HepG2 (cell line): ENCODE data around the gene ATP10D. TPM values are rescaled to one million over a fixed set of nuclear protein-coding genes. Genes with fewer than 3 reads are reported as not detected.

Source experiments
- BRCA1 ChIP-seq: sonication (generic); formaldehyde crosslinking; IDR thresholded peaks from 2 replicates; pipeline ENCODE4 v1.4.0; 2020; ENCODE audit warnings: missing genetic modification reagents
- GABPA ChIP-seq, 2 experiments: IDR thresholded peaks; 2 replicates each; pipeline ENCODE4 v1.6.1; 2011 to 2016; ENCODE audit warnings: low read depth in 2 of 2, low read length in 1 of 2, missing biosample characterization in 1 of 2, missing genetic modification characterization in 1 of 2
- HMG20A ChIP-seq: IDR thresholded peaks from 2 replicates; pipeline ENCODE4 v1.6.1; 2016; ENCODE audit warnings: borderline replicate concordance
- JUNB ChIP-seq: sonication (generic); formaldehyde crosslinking; IDR thresholded peaks from 2 replicates; pipeline ENCODE4 v1.8.0; 2022; ENCODE audit warnings: missing genetic modification reagents, mild to moderate bottlenecking, borderline replicate concordance
- KLF15 ChIP-seq: sonication (generic); formaldehyde crosslinking; IDR thresholded peaks from 2 replicates; pipeline ENCODE4 v1.8.1; 2023; ENCODE audit warnings: borderline replicate concordance, mild to moderate bottlenecking, inconsistent platforms, missing genetic modification reagents, mixed read lengths
- KMT2A ChIP-seq: sonication (generic); formaldehyde crosslinking; IDR thresholded peaks from 2 replicates; pipeline ENCODE4 v1.4.0; 2020; ENCODE audit warnings: missing genetic modification reagents
- MAFF ChIP-seq: IDR thresholded peaks from 2 replicates; pipeline ENCODE4 v1.6.1; 2011; ENCODE audit warnings: low read depth, low read length, improper control_type of control experiment
- MBNL3 ChIP-seq: fragments of 250-450 bp; sonication (Bioruptor Pico); conservative IDR thresholded peaks from 2 replicates; pipeline ENCODE4 v1.8.0; 2022; ENCODE audit warnings: mild to moderate bottlenecking, inconsistent platforms
- MLLT10 ChIP-seq: sonication (generic); formaldehyde crosslinking; IDR thresholded peaks from 2 replicates; pipeline ENCODE4 v1.4.0; 2020; ENCODE audit warnings: missing genetic modification reagents
- NR2F2 ChIP-seq: IDR thresholded peaks from 2 replicates; pipeline ENCODE4 v1.6.1; 2012; ENCODE audit warnings: low read depth, inconsistent platforms, borderline replicate concordance
- PHB2 ChIP-seq: fragments of 450-650 bp; IDR thresholded peaks from 2 replicates; pipeline ENCODE4 v1.6.1; 2018; ENCODE audit not compliant: partially characterized antibody
- PHF8 ChIP-seq: sonication (generic); formaldehyde crosslinking; IDR thresholded peaks from 2 replicates; pipeline ENCODE4 v1.5.0; 2020; ENCODE audit warnings: missing genetic modification reagents
- POLR2AphosphoS2 ChIP-seq: IDR thresholded peaks from 2 replicates; pipeline ENCODE4 v1.6.1; 2011; ENCODE audit warnings: low read depth, low read length, improper control_type of control experiment
- SAFB2 ChIP-seq: sonication (generic); formaldehyde crosslinking; IDR thresholded peaks from 2 replicates; pipeline ENCODE4 v1.5.1; 2020; ENCODE audit warnings: missing genetic modification reagents, low read depth, mild to moderate bottlenecking, borderline replicate concordance
- SAP130 ChIP-seq: IDR thresholded peaks from 2 replicates; pipeline ENCODE4 v1.6.1; 2016; ENCODE audit warnings: low read depth
- SRY ChIP-seq: sonication (generic); formaldehyde crosslinking; IDR thresholded peaks from 2 replicates; pipeline ENCODE4 v1.8.0; 2022; ENCODE audit warnings: mild to moderate bottlenecking, missing genetic modification reagents
- TFDP1 ChIP-seq: IDR thresholded peaks from 2 replicates; pipeline ENCODE4 v1.6.1; 2016; ENCODE audit warnings: missing compliant biosample characterization, missing genetic modification reagents, borderline replicate concordance
- TOE1 ChIP-seq: sonication (generic); formaldehyde crosslinking; IDR thresholded peaks from 2 replicates; pipeline ENCODE4 v1.4.0; 2020; ENCODE audit warnings: mild to moderate bottlenecking, missing genetic modification reagents
- TP53 ChIP-seq: sonication (generic); formaldehyde crosslinking; conservative IDR thresholded peaks from 2 replicates; pipeline ENCODE4 v1.4.0; 2020; ENCODE audit warnings: missing genetic modification reagents
- ZBTB37 ChIP-seq: sonication (generic); formaldehyde crosslinking; IDR thresholded peaks from 2 replicates; pipeline ENCODE4 v1.4.0; 2020; ENCODE audit warnings: mild to moderate bottlenecking, missing genetic modification reagents
- ZBTB7A ChIP-seq: sonication (generic); formaldehyde crosslinking; IDR thresholded peaks from 2 replicates; pipeline ENCODE4 v1.8.0; 2022; ENCODE audit warnings: mild to moderate bottlenecking, missing genetic modification reagents
- ZNF292 ChIP-seq: sonication (generic); formaldehyde crosslinking; IDR thresholded peaks from 2 replicates; pipeline ENCODE4 v1.8.1; 2022; ENCODE audit warnings: mild to moderate bottlenecking, low read depth, missing genetic modification reagents, borderline replicate concordance
- ZNF326 ChIP-seq: sonication (generic); formaldehyde crosslinking; IDR thresholded peaks from 2 replicates; pipeline ENCODE4 v1.4.0; 2020; ENCODE audit warnings: missing genetic modification reagents, borderline replicate concordance
- ZNF33A ChIP-seq: sonication (generic); formaldehyde crosslinking; IDR thresholded peaks from 2 replicates; pipeline ENCODE4 v1.5.1; 2020; ENCODE audit warnings: missing genetic modification reagents, mild to moderate bottlenecking, moderate library complexity, borderline replicate concordance
- ZNF724P ChIP-seq: sonication (generic); formaldehyde crosslinking; IDR thresholded peaks from 2 replicates; pipeline ENCODE4 v1.8.0; 2022; ENCODE audit warnings: missing genetic modification reagents, borderline replicate concordance
- ZNF75D ChIP-seq: sonication (generic); formaldehyde crosslinking; IDR thresholded peaks from 2 replicates; pipeline ENCODE4 v1.8.1; 2023; ENCODE audit warnings: missing genetic modification reagents, mild to moderate bottlenecking, borderline replicate concordance
- ZNF784 ChIP-seq: sonication (generic); formaldehyde crosslinking; IDR thresholded peaks from 2 replicates; pipeline ENCODE4 v1.5.1; 2020; ENCODE audit warnings: missing genetic modification reagents, mild to moderate bottlenecking, borderline replicate concordance
- ZNF878 ChIP-seq: sonication (generic); formaldehyde crosslinking; IDR thresholded peaks from 2 replicates; pipeline ENCODE4 v1.8.1; 2023; ENCODE audit warnings: mild to moderate bottlenecking, missing genetic modification reagents, moderate library complexity
- polyA plus RNA-seq, 8 experiments: library from polyadenylated mRNA; depleted of rRNA in 3 of 8; stranded (reverse) in 7 of 8; unstranded in 1 of 8; fragments of >200 nt; fragmentation: Illumina TruSeq in 4 of 8; extraction: Trizol in 4 of 8; gene quantifications; 2 replicates each; pipeline versions ENCODE4 v1.2.1 to v1.2.3, GENCODE V29; 2011 to 2016; ENCODE audit warnings: low read depth in 4 of 8, missing spikeins in 1 of 8, mixed read lengths in 1 of 8; ENCODE audit not compliant: insufficient read depth in 1 of 8
- total RNA-seq, 5 experiments: library from RNA; depleted of rRNA; stranded (reverse); fragments of >200 nt; fragmentation: Illumina TruSeq; extraction: Trizol; gene quantifications; 2 replicates each; pipeline ENCODE4 v1.2.3, GENCODE V29; 2016; ENCODE audit warnings: low read depth in 1 of 5

Gene ATP10D
- total and polyA plus RNA-seq, 2 of the 13 experiments (the other 11 are each of a cell fraction or from before 2014, with no cell fraction given), result 2.2 to 9.8 TPM

- no peak for TF ChIP-seq PHB2
- TF ChIP-seq ZNF292 (CRISPR knock-in tag), result peak; percentile 99
- no peak for TF ChIP-seq ZNF326
- TF ChIP-seq TFDP1 (CRISPR knock-in tag), result peak; percentile 54; the same call in 1 of the 2 replicates
- peak; percentile 87 for TF ChIP-seq KMT2A (CRISPR knock-in tag)
- TF ChIP-seq PHF8 (CRISPR knock-in tag), result peak; percentile 52
- TF ChIP-seq ZNF33A (CRISPR knock-in tag), result no peak
- 0 out of 2 replicates have a peak, but pooled peaks have one; percentile 28 for TF ChIP-seq ZNF724P (CRISPR knock-in tag)
- no peak for TF ChIP-seq TOE1 (CRISPR knock-in tag)
- no peak for TF ChIP-seq GABPA (IDR thresholded peaks at IDR 0.05; ENCODE audit: low read depth, low read length)
- no peak for TF ChIP-seq GABPA (CRISPR knock-in tag; IDR thresholded peaks at IDR 0.05; ENCODE audit: low read depth)
- no peak for TF ChIP-seq ZBTB7A (CRISPR knock-in tag)
- TF ChIP-seq SAFB2 (CRISPR knock-in tag), result no peak
- TF ChIP-seq MAFF, result no peak
- TF ChIP-seq ZNF878 (CRISPR knock-in tag), result 0 out of 2 replicates have a peak, but pooled peaks have one; percentile 16
- TF ChIP-seq ZNF75D (CRISPR knock-in tag), result no peak
- no peak for TF ChIP-seq MBNL3 (CRISPR knock-in tag)
- TF ChIP-seq TP53 (CRISPR knock-in tag), result no peak
- no peak for TF ChIP-seq BRCA1 (CRISPR knock-in tag)
- TF ChIP-seq SRY (CRISPR knock-in tag), result no peak
- no peak for TF ChIP-seq NR2F2
- no peak for TF ChIP-seq JUNB
- peak; percentile 85 for TF ChIP-seq SAP130 (CRISPR knock-in tag)
- no peak for TF ChIP-seq MLLT10 (CRISPR knock-in tag)
- TF ChIP-seq ZNF784 (CRISPR knock-in tag), result no peak; the same call in 1 of the 2 replicates
- no peak for TF ChIP-seq ZBTB37 (CRISPR knock-in tag)
- TF ChIP-seq HMG20A (CRISPR knock-in tag), result 0 out of 2 replicates have a peak, but pooled peaks have one; percentile 26
- TF ChIP-seq POLR2AphosphoS2, result no peak
- no peak for TF ChIP-seq KLF15
Observed at GRCh38 chr4:47485047-47485692, at the start of gene ATP10D (continued).
